Neural progenitor cell (in vitro differentiated cells): Measurements from ENCODE around the gene GABRB1. TPM values are rescaled to one million over a fixed set of nuclear protein-coding genes. Genes with fewer than 3 reads are reported as not detected.

Source experiments
- DNase-seq: peaks from one replicate; pipeline ENCODE4 v3.0.0-alpha.2; 2016; ENCODE audit warnings: low spot score
- H2AFZ ChIP-seq: fragments of 200-600 bp; sonication (generic); replicated peaks from 2 replicates; pipeline ENCODE4 v1.6.1; 2016; ENCODE audit warnings: antibody characterized with exemption
- H3F3A ChIP-seq: fragments of 200-600 bp; sonication (generic); 2 replicates; pipeline ENCODE4 v1.6.1; 2016; ENCODE audit warnings: antibody characterized with exemption, low read depth
- H3K27ac ChIP-seq: fragments of 200-600 bp; sonication (generic); 2 replicates; pipeline ENCODE4 v1.5.1; 2016; ENCODE audit warnings: mild to moderate bottlenecking
- H3K27me3 ChIP-seq: fragments of 200-600 bp; sonication (generic); 2 replicates; pipeline ENCODE4 v1.6.1; 2016; ENCODE audit warnings: mild to moderate bottlenecking, moderate library complexity
- H3K36me3 ChIP-seq: fragments of 200-600 bp; sonication (generic); 2 replicates; pipeline ENCODE4 v1.5.1; 2016
- H3K4me1 ChIP-seq: fragments of 200-600 bp; sonication (generic); 2 replicates; pipeline ENCODE4 v1.6.1; 2016; ENCODE audit warnings: mixed run types
- H3K4me2 ChIP-seq: fragments of 200-600 bp; sonication (generic); 2 replicates; pipeline ENCODE4 v1.6.1; 2016
- H3K4me3 ChIP-seq: fragments of 200-600 bp; sonication (generic); 2 replicates; pipeline ENCODE4 v1.5.1; 2016
- H3K79me2 ChIP-seq: fragments of 200-600 bp; sonication (generic); 2 replicates; pipeline ENCODE4 v1.6.1; 2016; ENCODE audit warnings: low read depth
- H3K9ac ChIP-seq: fragments of 200-600 bp; sonication (generic); 2 replicates; pipeline ENCODE4 v1.6.1; 2016
- H3K9me3 ChIP-seq: fragments of 200-600 bp; sonication (generic); 2 replicates; pipeline ENCODE4 v1.5.1; 2016; ENCODE audit warnings: low read depth
- H4K20me1 ChIP-seq: fragments of 200-600 bp; sonication (generic); 2 replicates; pipeline ENCODE4 v1.6.1; 2016; ENCODE audit warnings: low read depth
- H3K27ac Mint-ChIP-seq: 3 replicates; pipeline ENCODE4 v1.8.0; 2021; ENCODE audit warnings: mixed read lengths
- H3K27me3 Mint-ChIP-seq: 2 replicates; pipeline ENCODE4 v1.8.0; 2022; ENCODE audit warnings: low read depth, mild to moderate bottlenecking, inconsistent platforms, moderate library complexity, mixed read lengths; ENCODE audit not compliant: insufficient read depth
- H3K36me3 Mint-ChIP-seq: 3 replicates; pipeline ENCODE4 v1.8.0; 2021; ENCODE audit warnings: mixed read lengths
- H3K4me1 Mint-ChIP-seq: 3 replicates; pipeline ENCODE4 v1.8.0; 2021; ENCODE audit warnings: mixed read lengths
- H3K4me3 Mint-ChIP-seq: 3 replicates; pipeline ENCODE4 v1.8.0; 2021; ENCODE audit warnings: mild to moderate bottlenecking, moderate library complexity, mixed read lengths
- H3K9me3 Mint-ChIP-seq: 3 replicates; pipeline ENCODE4 v1.8.0; 2020; ENCODE audit warnings: mixed read lengths
- EZH2 ChIP-seq: fragments of 200-600 bp; sonication (generic); IDR thresholded peaks from 2 replicates; pipeline ENCODE4 v1.6.1; 2017; ENCODE audit warnings: antibody characterized with exemption, mild to moderate bottlenecking, moderate library complexity
- EZH2phosphoT487 ChIP-seq: fragments of 200-600 bp; sonication (generic); IDR thresholded peaks from 2 replicates; pipeline ENCODE4 v1.6.1; 2017; ENCODE audit warnings: antibody characterized with exemption
- total RNA-seq: library from RNA; depleted of rRNA; stranded (reverse); fragments of >200 nt; gene quantifications from 2 replicates; pipeline ENCODE4 v1.2.3, GENCODE V29; 2015; ENCODE audit warnings: low replicate concordance
- TF ChIP-seq, protein P1 (sequence below): fragments of 200-600 bp; sonication (generic); IDR thresholded peaks from 2 replicates; pipeline ENCODE4 v1.5.1; 2017; ENCODE audit warnings: antibody characterized with exemption, mild to moderate bottlenecking

Gene GABRB1
- total RNA-seq, 1 donor from 2014 or later: not detected

DNA sequence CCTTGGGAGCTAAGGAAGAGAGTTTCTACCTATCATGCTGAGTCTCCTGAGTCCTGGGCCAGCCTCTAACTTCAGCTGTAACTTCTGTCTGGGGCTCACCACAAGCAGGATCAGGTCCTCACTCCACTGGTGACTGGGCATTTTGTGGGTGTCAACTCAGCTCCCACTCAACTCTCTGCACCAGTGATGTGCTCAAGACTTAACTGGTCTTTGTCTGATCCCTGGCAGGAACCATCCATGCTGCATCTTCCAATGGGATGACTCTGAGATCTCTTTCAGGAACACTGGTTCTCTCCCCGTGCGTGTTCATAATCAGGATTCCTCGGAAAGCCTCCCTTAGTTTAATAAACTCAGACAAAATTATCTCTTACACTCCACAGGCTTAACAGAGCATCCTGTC lies 349.8 kb downstream of the GABRB1 start:
- Histone ChIP-seq H3K4me2 (no peak overlapping the region), H3K27ac (no peak overlapping the region), H3F3A (no peaks in the 10 kb centered on the region), H4K20me1 (no peaks in the 10 kb centered on the region), H2AFZ (no peak overlapping the region), H3K9ac (no peak overlapping the region), H3K4me1 (no peaks in the 10 kb centered on the region), H3K4me3 (no peak overlapping the region), H3K9me3 (no peaks in the 10 kb centered on the region), H3K36me3 (no peaks in the 10 kb centered on the region), H3K79me2 (no peaks in the 10 kb centered on the region), H3K27me3 (no peaks in the 10 kb centered on the region)
- H3K9me3 Mint-ChIP-seq: peaks cover 11% of the 10 kb centered on the region
- H3K27me3 Mint-ChIP-seq: peaks cover 3% of the 10 kb centered on the region
- no peaks in the 10 kb centered on the region for H3K4me1 Mint-ChIP-seq
- no peak for DNase-seq
- no peak overlapping the region for H3K4me3 Mint-ChIP-seq
- no peak overlapping the region for H3K27ac Mint-ChIP-seq
- no peak for TF ChIP-seq EZH2
- TF ChIP-seq, protein P1, sequence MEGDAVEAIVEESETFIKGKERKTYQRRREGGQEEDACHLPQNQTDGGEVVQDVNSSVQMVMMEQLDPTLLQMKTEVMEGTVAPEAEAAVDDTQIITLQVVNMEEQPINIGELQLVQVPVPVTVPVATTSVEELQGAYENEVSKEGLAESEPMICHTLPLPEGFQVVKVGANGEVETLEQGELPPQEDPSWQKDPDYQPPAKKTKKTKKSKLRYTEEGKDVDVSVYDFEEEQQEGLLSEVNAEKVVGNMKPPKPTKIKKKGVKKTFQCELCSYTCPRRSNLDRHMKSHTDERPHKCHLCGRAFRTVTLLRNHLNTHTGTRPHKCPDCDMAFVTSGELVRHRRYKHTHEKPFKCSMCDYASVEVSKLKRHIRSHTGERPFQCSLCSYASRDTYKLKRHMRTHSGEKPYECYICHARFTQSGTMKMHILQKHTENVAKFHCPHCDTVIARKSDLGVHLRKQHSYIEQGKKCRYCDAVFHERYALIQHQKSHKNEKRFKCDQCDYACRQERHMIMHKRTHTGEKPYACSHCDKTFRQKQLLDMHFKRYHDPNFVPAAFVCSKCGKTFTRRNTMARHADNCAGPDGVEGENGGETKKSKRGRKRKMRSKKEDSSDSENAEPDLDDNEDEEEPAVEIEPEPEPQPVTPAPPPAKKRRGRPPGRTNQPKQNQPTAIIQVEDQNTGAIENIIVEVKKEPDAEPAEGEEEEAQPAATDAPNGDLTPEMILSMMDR: no peak
- TF ChIP-seq EZH2phosphoT487: no peak
- H3K36me3 Mint-ChIP-seq: no peaks in the 10 kb centered on the region

GRCh38 chr4:47382846-47383360 lies 351.5 kb downstream of the GABRB1 start:
- TF ChIP-seq, protein P1: no peak
- TF ChIP-seq EZH2: no peak
- TF ChIP-seq EZH2phosphoT487: no peak

GRCh38 chr4:47383829-47384427 lies 352.6 kb downstream of the GABRB1 start:
- H3K9ac ChIP-seq: no peak overlapping the region
- Mint-ChIP-seq H3K4me3 (no peak overlapping the region), H3K9me3 (peaks cover 2% of the 10 kb centered on the region), H3K4me1 (no peaks in the 10 kb centered on the region), H3K36me3 (no peaks in the 10 kb centered on the region), H3K27me3 (peaks cover 6% of the 10 kb centered on the region), H3K27ac (no peak overlapping the region)
- H3K27ac ChIP-seq: no peak overlapping the region
- no peaks in the 10 kb centered on the region for H3K4me1 ChIP-seq
- no peak overlapping the region for H3K4me3 ChIP-seq
- peak; percentile 39 for DNase-seq
- H3K27me3 ChIP-seq: no peaks in the 10 kb centered on the region
- no peak overlapping the region for H2AFZ ChIP-seq
- TF ChIP-seq, protein P1: peak; percentile 78
- TF ChIP-seq EZH2phosphoT487: no peak
- H3K9me3 ChIP-seq: no peaks in the 10 kb centered on the region
- no peaks in the 10 kb centered on the region for H3K79me2 ChIP-seq
- no peak overlapping the region for H3K4me2 ChIP-seq
- no peaks in the 10 kb centered on the region for H3F3A ChIP-seq
- no peaks in the 10 kb centered on the region for H3K36me3 ChIP-seq
- H4K20me1 ChIP-seq: no peaks in the 10 kb centered on the region

More at GRCh38 chr4:47382846-47383360, 351.5 kb downstream of the GABRB1 start:
- no peak overlapping the region for H3K4me2 ChIP-seq
- no peak overlapping the region for H3K9ac ChIP-seq
- H3K36me3 ChIP-seq: no peaks in the 10 kb centered on the region
- H3K27ac ChIP-seq: no peak overlapping the region
- Mint-ChIP-seq H3K9me3 (no peaks in the 10 kb centered on the region), H3K4me1 (no peaks in the 10 kb centered on the region), H3K27ac (no peak overlapping the region), H3K27me3 (peaks cover 6% of the 10 kb centered on the region), H3K36me3 (no peaks in the 10 kb centered on the region), H3K4me3 (no peak overlapping the region)
- H2AFZ ChIP-seq: no peak overlapping the region
- no peak overlapping the region for H3K4me3 ChIP-seq
- H3K27me3 ChIP-seq: no peaks in the 10 kb centered on the region
- no peak for DNase-seq
- no peaks in the 10 kb centered on the region for H3K79me2 ChIP-seq
- no peaks in the 10 kb centered on the region for H3K9me3 ChIP-seq
- H4K20me1 ChIP-seq: no peaks in the 10 kb centered on the region
- no peaks in the 10 kb centered on the region for H3F3A ChIP-seq
- no peaks in the 10 kb centered on the region for H3K4me1 ChIP-seq
